Neuronal stem cell (in vitro differentiated cells): Measurements from ENCODE around the gene MCEMP1.
A peak's percentile ranks its signal among the peaks of the same experiment; 100 is the strongest.

Experiments used
- DNase-seq: peaks from one replicate; pipeline ENCODE4 v3.0.0-alpha.2; 2013; ENCODE audit warnings: low spot score
- H2AFZ ChIP-seq: one replicate; pipeline ENCODE4 v1.6.1; 2013; ENCODE audit warnings: mild to moderate bottlenecking, low read length, inconsistent platforms
- H2AK5ac ChIP-seq: 2 replicates; pipeline ENCODE4 v1.6.1; 2013; ENCODE audit warnings: low read depth, mild to moderate bottlenecking, inconsistent platforms, low read length, moderate library complexity, mixed read lengths
- H2BK120ac ChIP-seq: 2 replicates; pipeline ENCODE4 v1.6.1; 2013; ENCODE audit warnings: low read depth, mild to moderate bottlenecking, inconsistent platforms, low read length, moderate library complexity, mixed read lengths
- H2BK12ac ChIP-seq: one replicate; pipeline ENCODE4 v1.6.1; 2013; ENCODE audit warnings: low read length, inconsistent platforms
- H2BK15ac ChIP-seq: 2 replicates; pipeline ENCODE4 v1.6.1; 2013; ENCODE audit warnings: mild to moderate bottlenecking, low read length, inconsistent platforms, mixed read lengths
- H2BK5ac ChIP-seq: one replicate; pipeline ENCODE4 v1.6.1; 2013; ENCODE audit warnings: inconsistent platforms, mild to moderate bottlenecking, low read length, moderate library complexity
- H3K14ac ChIP-seq: one replicate; pipeline ENCODE4 v1.6.1; 2013; ENCODE audit warnings: low read length, inconsistent platforms
- H3K18ac ChIP-seq: 2 replicates; pipeline ENCODE4 v1.6.1; 2013; ENCODE audit warnings: low read length, inconsistent platforms
- H3K23ac ChIP-seq: 2 replicates; pipeline ENCODE4 v1.6.1; 2013; ENCODE audit warnings: low read depth, mild to moderate bottlenecking, mixed read lengths, low read length, inconsistent platforms; ENCODE audit not compliant: poor library complexity
- H3K27ac ChIP-seq: replicated peaks from 3 replicates; pipeline ENCODE4 v1.5.1; 2013; ENCODE audit warnings: low read length, inconsistent platforms
- H3K27me3 ChIP-seq, 3 experiments: 2 replicates each; pipeline ENCODE4 v1.6.1; 2013; ENCODE audit warnings: low read length in 3 of 3, mild to moderate bottlenecking in 2 of 3, inconsistent platforms in 1 of 3, low read depth in 1 of 3, mixed read lengths in 1 of 3, moderate library complexity in 1 of 3; ENCODE audit not compliant: control insufficient read depth in 3 of 3, insufficient read depth in 3 of 3
- H3K36me3 ChIP-seq, 2 donors: replicated peaks in 1 of 2; 2 replicates each; pipeline ENCODE4 v1.6.1; 2013; ENCODE audit warnings: low read length in 2 of 2; ENCODE audit not compliant: control insufficient read depth in 2 of 2, insufficient read depth in 2 of 2
- H3K4ac ChIP-seq: 2 replicates; pipeline ENCODE4 v1.6.1; 2013; ENCODE audit warnings: inconsistent platforms, mild to moderate bottlenecking, low read length, moderate library complexity
- H3K4me1 ChIP-seq, 2 donors: 1 replicate in 1 of 2; 2 replicates in 1 of 2; pipeline ENCODE4 v1.6.1; 2013; ENCODE audit warnings: low read length in 2 of 2, low read depth in 1 of 2; ENCODE audit not compliant: control insufficient read depth in 2 of 2, insufficient read depth in 1 of 2
- H3K4me2 ChIP-seq: one replicate; pipeline ENCODE4 v1.6.1; 2013; ENCODE audit warnings: mild to moderate bottlenecking, low read length, inconsistent platforms; ENCODE audit not compliant: insufficient read depth, poor library complexity, severe bottlenecking
- H3K4me3 ChIP-seq, 2 donors: 2 replicates each; pipeline ENCODE4 v1.5.1; 2013; ENCODE audit warnings: low read length in 2 of 2, mild to moderate bottlenecking in 2 of 2, inconsistent platforms in 1 of 2, moderate library complexity in 1 of 2
- H3K79me1 ChIP-seq: one replicate; pipeline ENCODE4 v1.6.1; 2013; ENCODE audit warnings: low read depth, mild to moderate bottlenecking, inconsistent platforms, low read length, moderate library complexity
- H3K9ac ChIP-seq: one replicate; pipeline ENCODE4 v1.6.1; 2013; ENCODE audit warnings: mild to moderate bottlenecking, low read depth, low read length, inconsistent platforms; ENCODE audit not compliant: poor library complexity
- H3K9me3 ChIP-seq, 2 donors: replicated peaks in 1 of 2; 2 replicates each; pipeline versions ENCODE3 to v1.6.1; 2013; ENCODE audit warnings: low read length in 2 of 2, mild to moderate bottlenecking in 2 of 2, inconsistent platforms in 1 of 2, low read depth in 1 of 2, mixed read lengths in 1 of 2, moderate library complexity in 1 of 2; ENCODE audit not compliant: control insufficient read depth in 2 of 2, insufficient read depth in 1 of 2
- H4K8ac ChIP-seq: one replicate; pipeline ENCODE4 v1.6.1; 2013; ENCODE audit warnings: low read depth, mild to moderate bottlenecking, inconsistent platforms, low read length, moderate library complexity
- H4K91ac ChIP-seq: one replicate; pipeline ENCODE4 v1.6.1; 2013; ENCODE audit warnings: low read length, low read depth, mild to moderate bottlenecking, inconsistent platforms; ENCODE audit not compliant: poor library complexity
- WGBS, 2 donors: extraction: QIAGEN DNeasy Blood & Tissue Kit; methylation state at CpG; one replicate each; pipeline ENCODE4 v1.1.7; 2013; ENCODE audit warnings: missing lambda C conversion rate in 2 of 2, mixed read lengths in 1 of 2; ENCODE audit not compliant: insufficient read length in 2 of 2, insufficient replicate concordance in 1 of 2; ENCODE audit errors: extremely low coverage in 2 of 2; 5-methylcytosine and 5-hydroxymethylcytosine counted together

The MCEMP1 gene

DNA sequence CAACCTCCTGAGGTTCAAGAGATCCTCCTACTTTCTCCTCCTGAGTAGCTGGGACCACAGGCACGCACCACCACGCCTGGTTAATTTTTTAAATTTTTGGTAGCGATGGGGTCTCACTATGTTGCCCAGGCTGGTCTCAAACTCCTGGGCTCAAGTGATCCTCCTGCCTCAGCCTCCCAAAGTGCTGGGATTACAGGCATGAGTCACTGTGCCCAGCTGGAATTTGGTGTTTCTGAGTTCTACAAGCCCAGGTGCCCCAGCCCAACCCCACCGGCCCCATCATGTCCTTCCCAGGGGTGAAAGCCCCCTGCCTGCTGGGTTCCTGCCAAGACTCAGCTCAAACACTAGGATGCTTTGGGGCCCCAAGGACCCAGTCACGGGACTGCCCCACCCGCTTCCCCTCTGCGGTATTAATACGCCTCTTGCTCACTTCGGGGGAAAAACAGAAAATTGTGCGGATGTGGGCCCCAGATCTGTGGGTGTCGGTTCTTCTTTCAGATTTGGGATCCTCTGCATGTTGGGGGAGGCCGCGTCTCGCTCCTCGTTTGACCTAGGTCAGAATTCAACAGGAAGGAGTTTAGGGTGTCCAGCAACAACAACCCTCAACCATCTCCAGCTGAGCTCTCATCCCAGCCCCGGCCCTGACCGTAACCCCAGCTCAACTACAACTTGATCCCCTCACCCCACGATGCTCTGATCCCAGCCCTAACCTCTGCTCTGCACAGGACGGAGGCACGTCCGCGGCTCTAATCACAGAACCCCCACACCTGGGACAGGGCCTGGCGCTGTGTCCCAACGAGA, 28.7 kb downstream of the MCEMP1 start:
- WGBS, 2 donors = no CpG with 5 or more reads among the region's 24 CpGs
- H3K14ac ChIP-seq = no peak overlapping the region
- no peak overlapping the region for H3K27ac ChIP-seq
- peak overlapping the region; percentile 75 for H3K23ac ChIP-seq
- no peak overlapping the region for H2BK15ac ChIP-seq
- no peak overlapping the region for H3K4ac ChIP-seq
- no peak overlapping the region for H4K91ac ChIP-seq
- H3K27me3 ChIP-seq = peaks cover 0 to 8% (median 2%) of the 10 kb centered on the region in 3 experiments
- H2BK12ac ChIP-seq = no peak overlapping the region
- H2BK5ac ChIP-seq = no peak overlapping the region
- no peak overlapping the region for H4K8ac ChIP-seq
- no peak overlapping the region for H3K4me3 ChIP-seq
- H3K9me3 ChIP-seq = no peaks in the 10 kb centered on the region
- H2AK5ac ChIP-seq = peak overlapping the region; percentile 42
- DNase-seq = no peak
- H3K79me1 ChIP-seq = peaks cover 3% of the 10 kb centered on the region
- H3K4me1 ChIP-seq = no peaks in the 10 kb centered on the region
- peak overlapping the region; percentile 4 for H2BK120ac ChIP-seq
- no peak overlapping the region for H3K9ac ChIP-seq
- H3K36me3 ChIP-seq = no peaks in the 10 kb centered on the region
- H3K18ac ChIP-seq = no peak overlapping the region
- no peak overlapping the region for H3K4me2 ChIP-seq
- peak overlapping the region; percentile 7 for H2AFZ ChIP-seq

GRCh38 chr19:7706188-7706954, 29.5 kb downstream of the MCEMP1 start:
- Histone ChIP-seq H4K91ac (no peak overlapping the region), H2AFZ (no peak overlapping the region), H2BK5ac (peak overlapping the region; percentile 66), H3K4me2 (no peak overlapping the region), H3K14ac (no peak overlapping the region), H3K18ac (peak overlapping the region; percentile 29), H3K4ac (no peak overlapping the region), H2BK120ac (peak overlapping the region; percentile 4), H4K8ac (no peak overlapping the region), H3K9ac (no peak overlapping the region), H3K27me3 (peaks cover 0 to 6% (median 2%) of the 10 kb centered on the region in 3 experiments), H3K27ac (no peak overlapping the region), H3K9me3 (no peaks in the 10 kb centered on the region), H3K4me1 (no peaks in the 10 kb centered on the region), H2BK12ac (no peak overlapping the region), H3K36me3 (no peaks in the 10 kb centered on the region), H2AK5ac (peak overlapping the region; percentile 57), H3K4me3 (peak overlapping the region in 1 of 2 donors; percentile 44), H3K79me1 (peaks cover 3% of the 10 kb centered on the region), H2BK15ac (no peak overlapping the region), H3K23ac (no peak overlapping the region)
- WGBS, 2 donors = no CpG with 5 or more reads among the region's 14 CpGs
- no peak for DNase-seq

DNA sequence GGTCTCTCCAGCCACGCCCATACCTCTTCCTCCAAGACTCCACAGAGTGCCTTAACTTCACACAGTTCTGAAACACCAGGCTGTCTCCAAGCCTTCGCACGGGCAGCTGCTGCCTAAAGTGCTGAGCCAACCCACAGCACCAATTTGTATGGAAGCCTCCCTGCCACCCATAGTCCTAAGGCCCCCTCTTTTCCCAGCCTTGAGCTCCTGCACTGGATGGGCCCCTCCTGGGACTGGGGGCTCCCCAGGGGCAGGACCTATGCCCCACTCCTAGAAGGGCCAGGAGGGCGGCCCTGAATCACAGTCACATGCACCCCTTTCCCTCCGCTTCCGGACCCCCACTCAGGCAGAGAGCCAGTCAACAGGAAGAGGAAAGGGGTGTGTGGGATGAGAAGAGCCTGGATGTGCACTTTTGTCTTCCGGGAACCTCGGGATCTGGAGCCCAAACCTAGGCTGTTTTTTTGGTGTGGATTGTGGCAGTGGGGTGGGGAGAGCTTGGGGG, 30.1 kb downstream of the MCEMP1 start:
- Histone ChIP-seq H3K36me3 (no peaks in the 10 kb centered on the region), H3K4ac (no peak overlapping the region), H2BK5ac (peak overlapping the region; percentile 66), H3K27ac (no peak overlapping the region), H3K4me1 (no peaks in the 10 kb centered on the region), H2AFZ (no peak overlapping the region), H2BK15ac (no peak overlapping the region), H2BK12ac (no peak overlapping the region), H4K91ac (no peak overlapping the region), H4K8ac (no peak overlapping the region), H3K4me3 (peak overlapping the region in 1 of 2 donors; percentile 44), H3K4me2 (no peak overlapping the region), H3K18ac (peak overlapping the region; percentile 29), H3K79me1 (peaks cover 3% of the 10 kb centered on the region), H3K9me3 (no peaks in the 10 kb centered on the region), H2BK120ac (peak overlapping the region; percentile 4), H3K9ac (no peak overlapping the region), H3K23ac (no peak overlapping the region), H3K27me3 (peaks cover 0 to 4% (median 2%) of the 10 kb centered on the region in 3 experiments), H2AK5ac (peak overlapping the region; percentile 57), H3K14ac (no peak overlapping the region)
- no CpG with 5 or more reads among the region's 8 CpGs for WGBS, 2 donors
- no peak for DNase-seq

DNA sequence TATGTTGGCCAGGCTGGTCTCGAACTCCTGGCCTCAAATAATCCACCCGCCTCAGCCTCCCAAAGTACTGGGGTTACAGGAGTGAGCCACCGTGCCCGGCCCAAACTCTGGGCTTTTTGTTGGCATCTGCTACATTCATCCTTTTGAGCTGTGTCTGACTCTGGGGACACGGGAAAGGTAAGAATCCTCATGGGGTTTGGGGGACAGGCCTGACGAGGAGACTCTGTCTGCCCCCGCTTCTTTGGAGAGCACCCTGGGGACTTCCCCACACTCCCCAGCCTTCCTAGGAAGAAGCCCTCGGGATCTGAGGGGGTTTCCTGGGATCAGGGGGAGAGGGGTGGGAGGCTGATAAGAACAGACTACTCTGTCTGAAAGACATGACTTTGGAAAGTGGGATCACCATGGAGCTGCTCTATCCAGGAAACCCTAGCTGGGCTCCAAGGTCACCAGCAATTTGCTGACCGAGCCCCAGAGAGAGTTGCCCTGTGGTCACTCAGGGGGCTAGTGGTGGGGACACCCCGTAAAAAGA, 33.1 kb downstream of the MCEMP1 start:
- no peak overlapping the region for H3K9ac ChIP-seq

More for the DNA sequence above, 33.1 kb downstream of the MCEMP1 start:
- H3K4me1 ChIP-seq = no peaks in the 10 kb centered on the region
- H2BK5ac ChIP-seq = no peak overlapping the region
- no peaks in the 10 kb centered on the region for H3K27me3 ChIP-seq
- H3K18ac ChIP-seq = no peak overlapping the region
- H3K4ac ChIP-seq = no peak overlapping the region
- no peak overlapping the region for H3K4me2 ChIP-seq
- H4K8ac ChIP-seq = no peak overlapping the region
- no peak overlapping the region for H2BK120ac ChIP-seq
- H2BK15ac ChIP-seq = no peak overlapping the region
- DNase-seq = no peak
- no peak overlapping the region for H2AFZ ChIP-seq
- no peak overlapping the region for H4K91ac ChIP-seq
- H2AK5ac ChIP-seq = no peak overlapping the region
- WGBS, 2 donors = no CpG with 5 or more reads among the region's 10 CpGs
- no peak overlapping the region for H3K4me3 ChIP-seq
- H3K79me1 ChIP-seq = no peaks in the 10 kb centered on the region
- H3K14ac ChIP-seq = no peak overlapping the region
- no peak overlapping the region for H2BK12ac ChIP-seq
- no peaks in the 10 kb centered on the region for H3K9me3 ChIP-seq
- H3K36me3 ChIP-seq = no peaks in the 10 kb centered on the region
- H3K27ac ChIP-seq = no peak overlapping the region
- H3K23ac ChIP-seq = no peak overlapping the region
